ENCODE results near the gene ANTKMT.
A peak's percentile ranks its signal among the peaks of the same experiment; 100 is the strongest.

Gene ANTKMT

GRCh38 chr16:720447-720989 lies 428 bp upstream of the ANTKMT start:
- no peak for TF ChIP-seq USF1 (IDR thresholded peaks at IDR 0.05)
- no peak for TF ChIP-seq TEAD4 (IDR thresholded peaks at IDR 0.05)
- TF ChIP-seq MAX (IDR thresholded peaks at IDR 0.05): peak; percentile 36; the same call in 1 of the 2 replicates
- no peak for TF ChIP-seq EGR1 (IDR thresholded peaks at IDR 0.05)
- TF ChIP-seq CREB1 (IDR thresholded peaks at IDR 0.05; ENCODE audit: low read depth): no peak
- TF ChIP-seq RAD21 (IDR thresholded peaks at IDR 0.05; ENCODE audit: low read depth): no peak
- TF ChIP-seq YY1 (IDR thresholded peaks at IDR 0.05; ENCODE audit: low read depth): no peak
- TF ChIP-seq ZBTB7A (IDR thresholded peaks at IDR 0.05; ENCODE audit: low read depth): no peak; the same call in none of the 2 replicates

- no peak for TF ChIP-seq RAD21 (IDR thresholded peaks at IDR 0.05; ENCODE audit: low read depth)
- TF ChIP-seq CEBPB (IDR thresholded peaks at IDR 0.05): no peak
- no peak for TF ChIP-seq TEAD4 (IDR thresholded peaks at IDR 0.05)
- no peak for TF ChIP-seq YY1 (IDR thresholded peaks at IDR 0.05; ENCODE audit: low read depth)
- no peak for TF ChIP-seq MAX (IDR thresholded peaks at IDR 0.05)
- no peak for TF ChIP-seq USF1 (IDR thresholded peaks at IDR 0.05)
- no peak for TF ChIP-seq TAF1 (IDR thresholded peaks at IDR 0.05; ENCODE audit: low read depth)
- TF ChIP-seq CREB1 (IDR thresholded peaks at IDR 0.05; ENCODE audit: low read depth): no peak
- TF ChIP-seq EGR1 (IDR thresholded peaks at IDR 0.05): no peak
- no peak for TF ChIP-seq NFIC (IDR thresholded peaks at IDR 0.05)
- no peak for TF ChIP-seq TCF12 (IDR thresholded peaks at IDR 0.05; ENCODE audit: low read depth)
- TF ChIP-seq ZBTB7A (IDR thresholded peaks at IDR 0.05; ENCODE audit: low read depth): no peak
- TF ChIP-seq FOXM1 (IDR thresholded peaks at IDR 0.05; ENCODE audit: borderline replicate concordance, low read depth): no peak
- no peak for TF ChIP-seq EP300 (IDR thresholded peaks at IDR 0.05; ENCODE audit: borderline replicate concordance)
Measured at GRCh38 chr16:721765-722540, 1.0 kb downstream of the ANTKMT start.

GRCh38 chr16:722835-723633 lies 2.1 kb downstream of the ANTKMT start:
- TF ChIP-seq MAX (IDR thresholded peaks at IDR 0.05) (no peak), TAF1 (IDR thresholded peaks at IDR 0.05; ENCODE audit: low read depth) (no peak), EGR1 (IDR thresholded peaks at IDR 0.05) (no peak), CREB1 (IDR thresholded peaks at IDR 0.05; ENCODE audit: low read depth) (no peak), YY1 (IDR thresholded peaks at IDR 0.05; ENCODE audit: low read depth) (no peak), ZBTB7A (IDR thresholded peaks at IDR 0.05; ENCODE audit: low read depth) (no peak), EP300 (IDR thresholded peaks at IDR 0.05; ENCODE audit: borderline replicate concordance) (no peak), NFIC (IDR thresholded peaks at IDR 0.05) (no peak), TCF12 (IDR thresholded peaks at IDR 0.05; ENCODE audit: low read depth) (no peak), TEAD4 (IDR thresholded peaks at IDR 0.05) (no peak), RAD21 (IDR thresholded peaks at IDR 0.05; ENCODE audit: low read depth) (no peak), CEBPB (IDR thresholded peaks at IDR 0.05) (no peak), REST (IDR thresholded peaks at IDR 0.05; ENCODE audit: low read depth) (no peak)

GRCh38 chr16:723695-724094 lies 2.7 kb downstream of the ANTKMT start:
- no peak for TF ChIP-seq EGR1 (IDR thresholded peaks at IDR 0.05)
- TF ChIP-seq RAD21 (IDR thresholded peaks at IDR 0.05; ENCODE audit: low read depth): no peak
- no peak for TF ChIP-seq FOXM1 (IDR thresholded peaks at IDR 0.05; ENCODE audit: borderline replicate concordance, low read depth)
- TF ChIP-seq ZBTB7A (IDR thresholded peaks at IDR 0.05; ENCODE audit: low read depth): no peak
- no peak for TF ChIP-seq CREB1 (IDR thresholded peaks at IDR 0.05; ENCODE audit: low read depth)
- no peak for TF ChIP-seq TCF12 (IDR thresholded peaks at IDR 0.05; ENCODE audit: low read depth)

- TF ChIP-seq MAX (IDR thresholded peaks at IDR 0.05): no peak
- no peak for TF ChIP-seq NFIC (IDR thresholded peaks at IDR 0.05)
- TF ChIP-seq TEAD4 (IDR thresholded peaks at IDR 0.05): no peak
- TF ChIP-seq REST (IDR thresholded peaks at IDR 0.05; ENCODE audit: low read depth): no peak
- no peak for TF ChIP-seq RAD21 (IDR thresholded peaks at IDR 0.05; ENCODE audit: low read depth)
- no peak for TF ChIP-seq EGR1 (IDR thresholded peaks at IDR 0.05)
- no peak for TF ChIP-seq TCF12 (IDR thresholded peaks at IDR 0.05; ENCODE audit: low read depth)
- TF ChIP-seq YY1 (IDR thresholded peaks at IDR 0.05; ENCODE audit: low read depth): no peak
Measured at GRCh38 chr16:724188-725040, 3.5 kb downstream of the ANTKMT start.
